IPS-11a (cell line): ENCODE measurements around the gene MARK2.
A peak's percentile ranks its signal among the peaks of the same experiment; 100 is the strongest.
"Not testable (repeated sequence)": the region's sequence is repeated elsewhere in the genome, so short reads cannot be mapped to it uniquely, and the experiment has no call there.

Experiments
- H3K4me3 ChIP-seq: one replicate; pipeline ENCODE4 v1.5.1; 2013; ENCODE audit warnings: low read depth, low read length, control low read depth

MARK2 gene

DNA sequence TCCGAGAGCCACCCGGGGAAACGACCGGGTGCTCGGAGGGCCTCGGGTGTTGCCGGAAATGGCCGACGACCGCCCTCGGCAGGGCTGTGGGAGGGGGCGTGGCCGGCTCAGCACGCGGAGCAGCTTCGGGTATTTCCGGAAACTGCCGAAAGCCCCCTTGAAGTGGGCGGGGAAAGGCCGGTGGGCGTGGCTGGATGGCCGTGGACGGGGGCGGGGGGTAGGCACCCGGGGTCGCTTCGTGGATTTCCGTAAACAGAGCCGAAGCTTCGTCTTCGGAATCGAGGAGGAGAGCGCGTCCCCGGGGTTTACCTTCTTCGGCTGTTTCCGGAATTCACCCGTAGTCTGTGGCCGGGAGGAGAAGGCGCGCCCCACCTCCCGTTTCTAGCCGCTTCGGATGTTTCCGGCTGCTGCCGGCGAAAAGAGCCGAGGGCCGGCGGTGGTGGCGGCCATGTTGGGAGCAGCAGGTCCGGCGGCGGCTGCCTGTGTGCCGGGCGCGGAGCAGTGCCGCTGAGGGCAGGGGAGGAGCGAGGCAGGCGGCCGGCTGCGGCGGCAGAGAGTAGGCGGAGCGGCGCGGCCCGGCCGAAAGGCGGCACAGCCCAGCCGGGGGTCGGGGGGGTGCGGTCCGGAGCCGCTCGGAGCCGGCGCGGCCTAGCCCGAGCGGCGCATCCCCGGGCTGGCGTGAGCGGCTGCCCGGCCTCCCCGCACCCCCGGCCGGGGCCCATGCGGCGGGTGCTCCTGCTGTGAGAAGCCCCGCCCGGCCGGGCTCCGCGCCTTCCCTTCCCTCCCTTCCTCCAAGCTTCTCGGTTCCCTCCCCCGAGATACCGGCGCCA, at the start of gene MARK2:
MARK2 (plus strand) TSS at position 433 of the 830 bp plus-strand sequence; CDS start at position 830, 397 bp downstream.
- peak within 1 kb of the TSS; percentile 85 for H3K4me3 ChIP-seq

DNA sequence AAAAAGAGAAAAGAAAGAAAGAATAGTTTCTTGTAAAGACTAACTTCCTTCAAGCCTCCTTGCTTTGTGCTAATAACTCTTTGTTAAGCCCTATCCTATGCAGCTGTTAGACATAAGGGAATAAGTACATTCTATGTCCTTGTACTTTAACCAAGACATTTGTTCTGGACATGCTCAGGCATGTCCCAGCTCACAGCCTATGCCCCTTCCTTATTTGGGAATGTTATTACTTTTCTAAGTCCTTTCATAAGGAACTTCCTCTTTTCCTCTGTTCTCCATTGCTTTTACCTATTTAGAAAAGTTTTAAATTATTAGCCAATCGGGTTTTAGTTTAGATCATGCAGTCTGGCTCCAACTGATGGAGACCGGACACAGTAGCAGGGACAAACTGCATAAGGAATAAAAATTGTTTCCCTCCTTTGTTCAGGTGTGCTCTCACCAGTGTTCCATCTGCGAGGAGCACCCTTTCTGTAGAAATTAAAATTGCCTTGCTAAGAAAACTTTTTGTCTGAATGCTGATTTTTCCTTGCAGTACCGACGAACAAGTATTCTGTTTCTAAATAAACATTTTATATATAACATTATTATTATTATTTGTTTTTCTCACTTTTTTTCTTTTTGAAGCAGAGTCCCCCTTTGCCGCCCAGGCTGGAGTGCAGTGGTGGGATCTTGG, 47.3 kb upstream of the MARK2 start:
- H3K4me3 ChIP-seq: no peak overlapping the region

DNA sequence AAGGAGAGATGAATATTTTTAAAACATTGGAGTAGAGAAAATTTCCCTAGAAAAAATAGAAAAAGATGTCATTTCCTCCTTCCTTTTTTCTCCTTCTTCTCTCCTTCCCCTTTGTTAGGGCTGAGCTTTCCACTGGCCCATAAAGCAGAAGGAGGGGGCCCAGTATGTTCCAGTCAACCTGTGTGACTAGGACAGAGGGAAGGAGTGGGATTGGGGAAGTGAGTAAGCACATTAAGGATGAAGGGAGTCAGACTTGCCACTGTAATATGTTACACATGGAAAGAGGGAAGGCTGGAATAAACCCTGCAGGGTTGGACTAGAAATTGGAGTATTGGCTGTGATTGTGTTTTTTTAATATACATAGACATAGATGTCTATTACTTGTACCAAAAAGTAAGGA, 45.7 kb upstream of the MARK2 start:
- no peak overlapping the region for H3K4me3 ChIP-seq

DNA sequence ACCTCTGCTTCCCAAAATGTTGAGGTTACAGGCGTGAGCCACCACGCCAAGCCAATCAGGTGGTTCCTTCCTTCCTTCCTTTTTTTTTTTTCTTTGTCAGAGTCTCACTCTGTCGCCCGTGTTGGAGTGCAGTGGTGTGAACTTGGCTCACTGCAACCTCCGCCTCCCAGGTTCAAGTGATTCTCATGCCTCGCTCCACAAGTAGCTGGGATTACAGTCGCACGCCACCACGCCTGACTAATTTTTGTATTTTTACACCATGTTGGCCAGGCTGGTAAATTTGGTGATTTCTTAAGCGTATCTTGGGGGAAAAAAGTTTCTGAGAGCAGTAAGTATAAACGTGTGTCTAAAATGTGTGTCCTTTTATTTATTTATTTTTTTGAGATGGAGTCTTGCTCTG, 43.8 kb upstream of the MARK2 start:
- no peak overlapping the region for H3K4me3 ChIP-seq

DNA sequence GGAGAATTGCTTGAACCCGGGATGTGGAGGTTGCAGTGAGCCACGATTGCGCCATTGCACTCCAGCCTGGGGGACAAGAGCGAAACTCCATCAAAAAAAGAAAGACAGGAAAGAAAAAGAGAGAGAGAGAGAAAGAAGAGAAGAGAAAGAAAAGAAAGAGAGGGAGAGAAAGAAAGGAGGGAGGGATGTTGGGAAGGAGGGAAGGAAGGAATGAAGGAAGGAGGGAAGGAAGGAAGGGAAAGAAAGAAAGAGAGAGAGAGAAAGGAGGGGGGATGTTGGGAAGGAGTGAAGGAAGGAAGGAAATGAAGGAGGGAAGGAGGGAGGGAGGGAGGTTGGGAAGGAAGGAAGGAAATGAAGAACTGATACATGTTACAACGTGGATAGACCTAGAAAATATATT, 38.0 kb upstream of the MARK2 start:
- no peak overlapping the region for H3K4me3 ChIP-seq

DNA sequence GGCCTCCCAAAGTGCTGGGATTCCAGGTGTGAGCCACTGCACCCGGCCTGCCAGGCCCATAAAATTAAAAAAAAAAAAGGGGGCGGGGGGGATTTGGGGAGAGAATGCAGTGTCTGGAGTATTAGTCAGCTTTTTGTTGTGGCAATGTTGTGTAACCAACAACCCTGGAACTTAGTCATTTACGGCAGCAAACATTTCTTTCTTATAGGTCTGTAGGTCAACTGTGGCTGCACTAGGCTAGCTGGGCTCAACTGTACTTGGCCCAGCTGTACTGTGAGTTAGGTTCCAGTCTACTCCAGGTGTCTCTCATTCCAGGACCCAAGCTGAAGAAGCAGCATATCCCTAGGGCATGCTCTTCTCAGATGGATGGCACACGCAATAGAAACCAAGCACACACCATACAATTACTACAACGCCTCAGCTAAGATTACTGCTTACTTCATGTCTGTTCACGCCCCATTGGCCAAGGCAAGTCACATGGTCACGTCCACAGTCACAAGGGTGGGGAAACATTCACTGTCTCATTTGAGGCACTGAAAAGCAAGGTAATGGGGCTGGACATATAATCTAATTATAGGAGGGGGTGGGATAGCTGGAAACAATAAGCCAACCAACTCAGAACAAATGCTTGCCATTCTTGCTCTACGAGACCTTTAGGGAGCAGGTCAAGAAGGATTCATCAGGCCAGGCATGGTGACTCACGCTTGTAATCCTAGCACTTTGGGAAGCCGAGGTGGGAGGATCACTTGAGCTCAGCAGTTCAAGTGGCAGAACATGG, 36.1 kb upstream of the MARK2 start:
- no peak overlapping the region for H3K4me3 ChIP-seq

DNA sequence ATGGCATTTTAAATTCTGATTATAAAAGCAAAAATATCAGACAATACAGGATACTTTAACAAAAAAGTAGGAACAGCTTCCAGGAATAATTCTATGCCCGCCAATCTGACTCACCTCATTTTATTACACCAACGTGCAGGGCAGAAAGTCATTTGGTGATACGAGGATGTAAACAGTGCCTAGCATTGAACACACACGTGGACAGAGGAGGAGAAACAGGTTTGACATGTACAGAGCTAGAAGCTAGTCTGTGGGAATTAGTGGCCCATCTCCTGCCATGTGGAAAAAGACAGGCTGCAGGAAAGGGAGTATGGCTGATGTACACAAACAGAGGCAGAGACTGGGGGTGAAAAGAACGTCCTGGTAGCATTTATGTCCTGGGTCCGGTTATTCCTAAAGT, 34.7 kb upstream of the MARK2 start:
- H3K4me3 ChIP-seq: no peak overlapping the region

DNA sequence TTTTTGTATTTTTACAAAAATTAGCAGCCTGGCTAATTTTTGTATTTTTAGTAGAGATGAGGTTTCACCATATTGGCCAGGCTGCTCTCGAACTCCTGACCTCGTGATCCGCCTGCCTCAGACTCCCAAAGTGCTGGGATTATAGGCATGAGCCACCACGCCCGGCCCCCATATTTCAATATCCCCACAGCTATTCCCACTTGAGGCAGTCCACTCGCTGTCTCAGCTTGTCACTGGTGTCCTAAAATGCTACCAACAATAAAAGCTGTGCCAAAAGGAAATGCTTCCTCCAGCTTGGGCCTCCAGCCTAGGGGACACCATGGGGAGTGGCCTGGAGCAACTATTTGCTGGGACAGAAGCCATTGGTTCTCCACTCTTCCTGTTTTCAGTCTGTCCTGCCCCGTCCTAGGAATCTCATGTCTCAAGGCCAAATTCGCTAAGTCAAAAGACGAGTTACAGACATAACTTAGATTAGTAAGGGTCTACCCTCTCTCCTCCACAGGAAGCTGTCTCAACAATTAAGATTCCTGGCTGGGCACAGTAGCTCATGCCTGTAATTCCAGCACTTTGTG, 33.0 kb upstream of the MARK2 start:
- no peak overlapping the region for H3K4me3 ChIP-seq

DNA sequence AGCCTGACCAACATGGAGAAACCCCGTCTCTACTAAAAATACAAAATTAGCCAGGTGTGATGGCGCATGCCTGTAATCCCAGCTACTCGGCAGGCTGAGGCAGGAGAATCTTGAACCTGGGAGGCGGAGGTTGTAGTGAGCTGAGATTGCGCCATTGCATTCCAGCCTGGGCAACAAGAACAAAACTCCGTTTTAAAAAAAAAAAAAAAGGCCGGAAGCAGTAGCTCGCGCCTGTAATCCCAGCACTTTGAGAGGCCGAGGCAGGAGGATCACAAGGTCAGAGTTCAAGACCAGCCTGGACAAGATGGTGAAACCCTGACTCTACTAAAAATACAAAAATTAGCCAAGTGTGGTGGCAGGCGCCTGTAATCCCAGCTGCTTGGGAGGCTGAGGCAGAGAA, 28.5 kb upstream of the MARK2 start:
- H3K4me3 ChIP-seq: not testable (repeated sequence)

DNA sequence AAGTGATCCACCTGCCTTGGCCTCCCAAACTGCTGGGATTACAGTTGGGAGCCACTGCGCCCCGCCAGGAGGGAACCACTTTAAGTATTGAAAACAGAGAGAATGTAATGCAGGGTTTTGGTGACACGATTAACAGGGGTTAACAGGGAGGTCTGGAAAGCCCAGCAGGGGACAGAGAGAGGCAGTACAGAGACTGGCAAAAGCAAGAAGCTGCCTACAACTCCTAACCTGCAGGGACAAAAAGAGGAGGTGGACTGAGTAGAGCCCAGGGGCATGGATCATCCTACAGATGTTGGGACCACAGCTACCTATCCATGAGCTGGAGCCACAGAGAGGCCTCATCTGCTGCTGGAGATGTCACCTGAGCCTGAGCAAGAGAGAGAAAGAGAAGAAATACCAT, 27.4 kb upstream of the MARK2 start:
- H3K4me3 ChIP-seq: no peak overlapping the region

DNA sequence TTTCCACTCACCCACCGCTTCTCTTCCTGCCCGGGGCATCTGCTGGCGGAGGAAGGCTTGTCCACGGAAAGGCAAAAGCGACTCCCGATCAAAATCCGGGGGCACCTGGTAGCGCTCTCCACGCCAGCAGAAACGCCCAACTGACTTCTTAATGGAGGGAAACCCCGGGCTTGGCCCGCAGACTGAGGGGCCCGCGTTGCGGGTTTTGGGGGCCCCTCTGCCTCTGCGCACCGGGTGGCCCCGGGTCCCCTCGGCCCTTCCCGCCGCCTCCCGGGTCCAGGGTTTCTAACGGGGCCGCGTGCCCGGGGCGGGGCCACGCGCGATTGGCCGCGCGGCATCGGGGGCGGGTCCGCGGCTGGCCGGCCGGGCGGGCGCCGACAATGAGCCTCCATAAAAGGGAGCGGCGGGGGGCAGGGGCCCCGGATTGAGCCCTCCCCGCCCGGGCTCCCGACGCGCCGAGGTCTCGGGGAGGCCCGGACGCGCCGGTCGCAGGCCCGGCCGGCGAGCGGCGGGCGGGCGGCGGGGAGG, 25.8 kb upstream of the MARK2 start, which contains the start of gene SPINDOC:
SPINDOC (plus strand) TSS at position 422 of the 528 bp plus-strand sequence. CDS start 231 bp downstream, outside the sequence.
- H3K4me3 ChIP-seq: peak within 1 kb of the TSS; percentile 94

DNA sequence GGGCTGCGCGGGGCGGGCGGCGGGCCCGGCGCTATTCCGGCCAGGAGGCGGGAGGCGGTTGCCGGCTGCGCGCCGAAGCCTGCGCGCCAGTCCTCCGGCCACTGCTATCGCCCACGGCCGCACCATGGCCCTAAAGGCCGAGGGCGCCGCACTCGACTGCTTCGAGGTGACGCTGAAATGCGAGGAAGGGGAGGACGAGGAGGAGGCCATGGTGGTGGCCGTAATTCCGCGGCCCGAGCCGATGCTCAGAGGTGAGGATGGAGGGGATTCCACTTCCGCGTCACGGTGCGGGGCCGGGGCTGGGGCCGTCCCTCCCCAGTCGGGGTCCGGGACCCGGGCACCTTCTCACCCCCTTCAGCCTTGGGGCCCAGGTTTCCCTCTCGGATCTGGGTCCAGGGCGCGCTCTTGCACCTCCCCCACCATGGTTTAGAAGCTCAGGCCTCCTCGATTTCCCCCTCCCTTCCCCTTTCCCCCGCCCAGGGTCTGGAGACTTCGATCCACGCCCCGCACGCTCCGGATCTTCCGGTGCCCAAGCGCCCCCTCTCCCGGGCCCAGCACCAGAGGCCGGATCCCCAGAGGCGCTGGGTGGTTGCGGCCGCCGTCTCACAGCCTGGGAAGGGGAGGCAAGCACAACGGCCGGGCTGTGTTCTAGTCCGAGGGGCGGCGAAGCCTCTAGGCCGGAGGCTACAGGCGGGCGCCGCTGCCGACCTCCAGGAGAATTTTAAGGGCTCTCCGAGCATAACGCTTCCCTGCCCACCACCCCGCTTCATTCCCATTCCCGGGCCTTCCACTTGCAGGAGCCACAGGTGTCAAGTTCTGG, 25.1 kb upstream of the MARK2 start:
- peak overlapping the region; percentile 94 for H3K4me3 ChIP-seq

DNA sequence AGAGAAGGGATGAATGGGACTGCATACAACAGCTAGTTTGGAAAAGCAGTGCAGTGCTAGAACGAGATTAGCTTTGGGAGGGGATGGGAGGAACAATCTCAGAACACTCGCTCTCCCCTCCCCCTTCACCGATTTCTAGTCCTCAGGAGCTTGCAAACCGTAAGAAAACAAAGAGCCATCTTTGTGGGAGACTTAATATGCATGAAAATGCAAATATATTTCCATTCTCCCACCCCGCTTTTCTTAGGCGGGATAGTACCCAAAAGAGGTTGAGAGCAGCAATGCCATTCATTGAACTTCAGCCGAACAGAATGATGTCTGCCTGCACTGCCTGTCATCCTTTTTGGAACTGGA, 24.6 kb upstream of the MARK2 start:
- H3K4me3 ChIP-seq: peak overlapping the region; percentile 94

DNA sequence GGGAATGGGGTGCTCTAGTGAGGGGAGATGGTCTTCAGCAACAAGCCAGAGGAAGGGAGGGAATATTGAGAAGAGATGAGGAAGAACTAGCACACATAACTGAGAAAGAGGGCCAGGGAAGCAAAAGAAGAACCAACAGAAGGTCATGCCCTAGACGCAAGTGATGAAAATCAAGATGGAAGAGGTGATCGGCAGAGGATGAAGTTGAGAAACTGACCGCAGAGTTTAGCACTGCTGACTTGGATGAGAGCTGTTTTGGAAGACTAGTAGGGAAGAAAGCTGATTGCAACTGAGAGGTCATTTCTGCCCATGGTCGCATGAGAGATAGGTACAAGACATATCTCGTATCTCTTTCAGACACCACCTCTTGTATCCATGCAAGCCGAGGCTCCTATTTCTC, 22.7 kb upstream of the MARK2 start:
- H3K4me3 ChIP-seq: no peak overlapping the region

DNA sequence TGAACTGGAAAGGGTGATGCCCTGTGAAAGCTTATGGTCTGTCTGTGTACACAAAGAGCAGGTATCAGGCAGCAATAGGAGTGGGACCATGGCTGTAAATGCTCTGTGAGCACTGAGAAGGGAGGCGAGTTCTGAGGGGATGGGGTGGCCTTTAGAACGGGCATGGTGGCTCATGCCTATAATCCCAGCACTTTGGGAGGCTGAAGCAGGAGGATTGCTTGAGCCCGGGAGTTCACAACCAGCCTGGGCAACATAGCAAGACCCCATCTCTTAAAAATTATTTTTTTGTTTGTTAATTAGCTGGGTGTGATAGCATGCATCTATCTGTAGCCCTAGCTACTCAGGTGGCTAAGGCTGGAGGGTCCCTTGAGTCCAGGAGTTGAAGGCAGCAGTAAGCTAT, 22.2 kb upstream of the MARK2 start:
- no peak overlapping the region for H3K4me3 ChIP-seq

DNA sequence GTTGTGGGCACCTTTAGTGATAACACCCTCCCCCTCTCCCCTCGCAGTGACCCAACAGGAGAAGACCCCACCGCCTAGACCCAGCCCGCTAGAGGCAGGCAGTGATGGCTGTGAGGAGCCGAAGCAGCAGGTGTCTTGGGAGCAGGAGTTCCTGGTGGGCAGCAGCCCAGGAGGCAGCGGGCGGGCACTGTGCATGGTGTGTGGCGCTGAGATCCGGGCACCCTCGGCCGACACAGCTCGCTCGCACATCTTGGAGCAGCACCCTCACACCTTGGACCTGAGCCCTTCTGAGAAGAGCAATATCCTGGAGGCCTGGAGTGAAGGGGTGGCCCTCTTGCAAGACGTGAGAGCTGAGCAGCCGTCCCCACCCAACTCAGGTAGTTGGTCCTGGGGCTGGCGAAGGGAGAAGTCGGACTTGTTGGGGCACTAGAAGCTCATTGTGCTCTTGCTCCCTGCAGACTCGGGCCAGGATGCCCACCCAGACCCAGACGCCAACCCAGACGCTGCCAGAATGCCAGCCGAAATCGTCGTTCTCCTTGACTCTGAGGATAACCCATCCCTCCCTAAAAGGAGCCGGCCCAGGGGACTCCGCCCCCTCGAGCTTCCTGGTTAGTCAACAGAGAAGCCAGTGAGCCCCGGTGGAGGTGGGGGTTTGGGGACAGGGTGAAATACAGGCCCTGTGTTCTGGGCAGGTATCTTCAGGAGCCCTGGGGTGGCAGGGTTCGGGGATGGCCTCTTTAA, 21.0 kb upstream of the MARK2 start:
- no peak overlapping the region for H3K4me3 ChIP-seq

DNA sequence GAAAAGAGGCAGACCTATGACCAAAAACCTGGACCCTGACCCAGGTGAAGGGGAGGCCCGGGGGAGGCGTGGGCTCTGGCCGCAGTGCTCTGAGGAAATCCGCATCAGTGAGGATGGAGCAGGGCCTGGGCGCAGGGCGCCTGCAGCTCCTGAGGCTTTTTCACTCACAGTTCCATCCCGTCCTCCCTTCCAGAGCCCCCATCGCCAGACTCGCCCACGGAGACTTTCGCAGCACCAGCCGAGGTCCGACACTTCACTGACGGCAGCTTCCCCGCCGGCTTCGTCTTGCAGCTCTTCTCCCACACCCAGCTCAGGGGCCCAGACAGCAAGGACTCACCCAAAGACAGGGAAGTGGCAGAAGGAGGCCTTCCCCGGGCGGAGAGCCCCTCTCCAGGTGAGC, 20.3 kb upstream of the MARK2 start:
- no peak overlapping the region for H3K4me3 ChIP-seq

DNA sequence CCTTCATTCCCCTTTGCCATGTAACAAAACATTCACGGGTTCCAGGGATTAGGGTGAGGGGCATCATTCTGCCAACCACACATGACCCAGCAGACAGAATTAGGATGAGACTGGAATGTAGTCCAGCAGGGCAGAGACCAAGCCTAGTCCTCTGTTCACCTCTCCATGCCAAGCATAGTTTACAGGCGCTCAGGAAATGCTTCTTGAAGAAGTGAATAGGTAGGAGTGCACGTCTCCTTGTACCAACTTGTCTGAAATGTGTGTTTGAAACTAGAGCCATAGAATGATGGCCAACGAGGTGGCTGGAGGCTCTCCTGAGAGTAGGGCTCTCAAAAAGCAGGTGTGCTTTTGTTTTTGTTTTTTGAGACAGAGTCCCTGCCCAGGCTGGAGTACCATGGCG, 17.5 kb upstream of the MARK2 start:
- no peak overlapping the region for H3K4me3 ChIP-seq

DNA sequence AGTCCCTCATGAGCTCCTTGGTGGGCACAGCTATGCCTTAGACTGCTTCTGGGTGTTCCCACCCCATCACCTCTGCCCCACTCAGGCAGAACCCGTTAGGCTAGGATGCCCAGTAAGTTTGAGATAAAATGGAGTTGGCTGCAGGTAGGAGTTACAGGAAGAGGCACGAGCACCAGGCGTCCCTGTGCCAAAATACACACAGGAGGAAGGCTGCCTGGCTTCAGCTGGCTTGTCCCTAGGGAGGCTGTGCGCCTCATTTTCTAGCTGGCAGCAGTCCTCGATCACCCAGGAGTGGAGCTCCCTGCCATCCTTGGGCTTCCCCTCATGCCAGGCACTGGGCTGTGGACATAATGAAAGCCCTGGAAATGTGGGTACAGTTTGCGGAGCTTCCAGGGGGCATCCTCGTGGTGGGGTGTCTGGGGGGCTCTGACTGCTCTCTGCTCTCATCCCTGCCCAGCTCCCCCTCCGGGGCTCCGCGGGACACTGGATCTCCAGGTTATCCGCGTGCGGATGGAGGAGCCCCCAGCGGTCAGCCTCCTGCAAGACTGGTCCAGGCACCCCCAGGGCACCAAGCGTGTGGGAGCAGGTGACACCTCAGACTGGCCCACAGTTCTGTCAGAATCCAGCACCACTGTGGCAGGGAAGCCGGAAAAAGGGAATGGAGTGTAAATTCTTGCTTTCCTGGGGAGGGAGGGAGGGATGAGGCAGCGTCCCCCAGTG, 12.3 kb upstream of the MARK2 start:
- no peak overlapping the region for H3K4me3 ChIP-seq
